HUES64 (cell line): ENCODE results near the gene RPL22. TPM values are rescaled to one million over a fixed set of nuclear protein-coding genes. Genes with fewer than 3 reads are reported as not detected.

Source experiments
- H3K27ac ChIP-seq: 2 replicates; pipeline ENCODE4 v1.7.0; 2013; ENCODE audit warnings: low read depth, low read length, inconsistent platforms
- H3K27me3 ChIP-seq: 2 replicates; pipeline ENCODE4 v1.6.1; 2013; ENCODE audit warnings: mild to moderate bottlenecking, low read length; ENCODE audit not compliant: insufficient read depth
- H3K36me3 ChIP-seq: 2 replicates; pipeline ENCODE4 v1.6.1; 2013; ENCODE audit warnings: mild to moderate bottlenecking, low read length; ENCODE audit not compliant: insufficient read depth
- H3K4me1 ChIP-seq: 2 replicates; pipeline ENCODE4 v1.6.1; 2013; ENCODE audit warnings: mild to moderate bottlenecking, low read length, moderate library complexity; ENCODE audit not compliant: insufficient read depth
- H3K4me3 ChIP-seq: 2 replicates; pipeline ENCODE4 v1.5.1; 2013; ENCODE audit warnings: mild to moderate bottlenecking, low read length, moderate library complexity
- H3K9ac ChIP-seq: 2 replicates; pipeline ENCODE4 v1.6.1; 2013; ENCODE audit warnings: mild to moderate bottlenecking, low read depth, low read length
- H3K9me3 ChIP-seq: 2 replicates; pipeline ENCODE4 v1.6.1; 2013; ENCODE audit warnings: low read depth, low read length; ENCODE audit not compliant: insufficient read depth
- WGBS: fragments of 150-250, 120-280 bp; methylation state at CpG from one replicate; pipeline ENCODE4 v1.1.7; 2013; ENCODE audit warnings: missing lambda C conversion rate; 5-methylcytosine and 5-hydroxymethylcytosine counted together
- polyA plus RNA-seq, 2 experiments: library from polyadenylated mRNA; stranded (reverse); fragments of 50-300 nt; gene quantifications; one replicate each; pipeline ENCODE4 v1.2.3, GENCODE V29; 2013

Gene RPL22
- 320 TPM for polyA plus RNA-seq (2013, experiment 1 of 2)
- 370 TPM for polyA plus RNA-seq (2013, experiment 2 of 2)

DNA sequence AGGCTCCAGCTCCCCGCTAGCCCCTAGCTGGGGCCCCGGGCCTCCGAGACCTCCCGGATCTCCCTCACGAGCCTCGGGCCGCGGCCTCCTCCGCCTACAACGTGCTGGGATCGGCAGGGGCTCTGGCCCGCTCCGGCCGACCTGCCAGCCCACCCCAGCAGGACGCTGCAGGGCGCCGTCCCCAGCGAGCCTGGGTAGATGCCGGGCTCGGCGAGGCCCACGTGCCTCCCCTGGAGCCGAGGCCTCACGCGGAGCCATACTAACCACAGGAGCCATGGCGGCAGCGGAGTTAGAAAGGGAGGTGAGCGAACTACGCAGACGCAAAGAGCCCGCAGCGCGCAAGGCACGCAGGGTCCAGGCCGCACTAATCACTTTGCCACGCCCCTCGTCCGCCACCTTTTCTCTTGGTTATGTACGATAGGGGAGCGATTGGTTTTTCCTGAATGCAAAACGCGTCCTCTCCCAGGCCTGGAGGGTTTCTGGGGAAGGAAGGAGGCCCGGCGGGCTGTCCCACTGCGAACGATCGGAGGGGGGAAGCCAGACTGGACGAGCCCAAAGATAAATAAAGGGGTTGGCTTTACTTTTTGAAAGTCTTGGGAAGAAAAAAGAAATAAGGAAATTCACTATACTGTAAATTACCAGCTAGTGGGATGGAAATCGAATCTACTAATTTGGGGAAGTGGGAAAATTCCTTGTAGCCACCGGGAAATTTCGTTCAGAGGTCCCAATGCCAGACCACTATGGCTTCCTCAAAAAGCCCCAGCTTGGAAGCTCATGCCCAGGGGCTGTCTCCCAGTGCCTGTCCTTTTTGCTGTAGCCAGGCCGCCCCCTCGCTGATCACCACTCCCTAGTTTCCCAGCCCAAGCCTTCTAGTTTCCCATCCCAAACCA lies at the start of gene RPL22:
Gene RPL22, minus strand, starts transcription at position 298 of the 890 bp plus-strand sequence. Its CDS starts 22 bp downstream, at position 276.
- under 1% methylated on average over 53 of the region's 53 CpGs for WGBS
- peak within 1 kb of the TSS; percentile 99 for H3K9ac ChIP-seq
- H3K27me3 ChIP-seq: no peaks in the 10 kb centered on the region
- peaks cover 21% of the 10 kb centered on the region for H3K4me1 ChIP-seq
- peak within 1 kb of the TSS; percentile 98 for H3K4me3 ChIP-seq
- H3K27ac ChIP-seq: peak within 1 kb of the TSS; percentile 90
- peaks cover 36% of the 10 kb centered on the region for H3K36me3 ChIP-seq
- H3K9me3 ChIP-seq: no peaks in the 10 kb centered on the region

DNA sequence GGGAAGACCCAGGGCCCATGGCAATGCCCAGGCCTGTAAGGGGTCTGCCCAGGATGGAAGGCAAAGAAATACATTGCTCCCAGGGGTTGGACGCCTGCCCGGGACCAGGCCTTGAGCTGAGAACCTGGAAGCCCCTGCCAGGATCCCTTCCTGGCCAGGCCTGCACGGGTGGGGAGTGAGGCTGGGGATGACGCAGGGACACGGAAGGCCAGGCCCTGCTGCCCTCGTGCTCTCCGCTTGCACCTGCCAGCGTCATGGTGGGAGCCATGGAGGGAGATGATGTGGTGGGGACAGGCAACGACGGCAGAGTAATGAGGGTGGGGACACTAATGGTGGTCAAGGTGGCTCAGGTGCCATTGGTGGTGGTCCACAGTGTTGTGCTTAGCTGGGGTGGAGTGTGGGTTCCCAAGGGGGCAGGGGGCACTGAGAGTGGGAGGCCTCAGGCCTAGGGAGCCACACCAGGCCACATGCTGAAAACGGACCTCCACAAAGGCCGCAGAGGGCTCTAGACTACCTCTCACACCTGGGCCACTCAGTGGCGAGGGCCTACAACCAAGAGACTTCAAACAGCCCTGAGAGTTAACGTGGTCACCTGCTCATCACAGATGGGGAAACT lies 48.9 kb upstream of the RPL22 start:
- no peak overlapping the region for H3K9ac ChIP-seq
- H3K27me3 ChIP-seq: peaks cover 78% of the 10 kb centered on the region
- H3K36me3 ChIP-seq: no peaks in the 10 kb centered on the region
- peak overlapping the region; percentile 46; the same call in 1 of the 2 replicates for H3K4me3 ChIP-seq
- no peaks in the 10 kb centered on the region for H3K9me3 ChIP-seq
- H3K27ac ChIP-seq: no peak overlapping the region
- peaks cover 6% of the 10 kb centered on the region; the same call in 1 of the 2 replicates for H3K4me1 ChIP-seq
- 88% methylated on average over 14 of the region's 14 CpGs for WGBS

DNA sequence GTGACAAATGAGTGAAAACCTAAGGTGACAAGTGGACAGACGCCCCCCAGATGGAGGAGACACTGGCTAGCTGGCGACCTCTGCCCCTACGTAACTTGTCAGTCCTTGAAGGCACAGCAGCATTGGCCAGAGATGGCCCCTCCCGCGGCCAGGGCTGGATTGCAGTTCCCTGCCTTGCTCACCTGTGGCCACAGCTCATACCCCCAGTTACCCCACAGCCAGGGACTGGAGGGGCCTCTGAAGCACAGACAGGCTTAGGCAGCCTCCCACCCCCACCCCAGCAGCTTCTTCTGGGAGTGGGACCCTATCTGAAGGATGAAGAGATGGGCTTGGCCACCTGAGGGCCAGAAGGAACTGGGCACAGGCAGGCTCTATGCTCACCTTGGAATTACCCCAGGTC lies 48.3 kb upstream of the RPL22 start:
- WGBS: 77% methylated on average over 5 of the region's 5 CpGs
- H3K9me3 ChIP-seq: no peaks in the 10 kb centered on the region
- H3K4me3 ChIP-seq: no peak overlapping the region
- no peaks in the 10 kb centered on the region for H3K36me3 ChIP-seq
- H3K9ac ChIP-seq: no peak overlapping the region
- no peak overlapping the region; the same call in 1 of the 2 replicates for H3K27ac ChIP-seq
- H3K27me3 ChIP-seq: peaks cover 84% of the 10 kb centered on the region
- peaks cover 12% of the 10 kb centered on the region; the same call in 1 of the 2 replicates for H3K4me1 ChIP-seq

DNA sequence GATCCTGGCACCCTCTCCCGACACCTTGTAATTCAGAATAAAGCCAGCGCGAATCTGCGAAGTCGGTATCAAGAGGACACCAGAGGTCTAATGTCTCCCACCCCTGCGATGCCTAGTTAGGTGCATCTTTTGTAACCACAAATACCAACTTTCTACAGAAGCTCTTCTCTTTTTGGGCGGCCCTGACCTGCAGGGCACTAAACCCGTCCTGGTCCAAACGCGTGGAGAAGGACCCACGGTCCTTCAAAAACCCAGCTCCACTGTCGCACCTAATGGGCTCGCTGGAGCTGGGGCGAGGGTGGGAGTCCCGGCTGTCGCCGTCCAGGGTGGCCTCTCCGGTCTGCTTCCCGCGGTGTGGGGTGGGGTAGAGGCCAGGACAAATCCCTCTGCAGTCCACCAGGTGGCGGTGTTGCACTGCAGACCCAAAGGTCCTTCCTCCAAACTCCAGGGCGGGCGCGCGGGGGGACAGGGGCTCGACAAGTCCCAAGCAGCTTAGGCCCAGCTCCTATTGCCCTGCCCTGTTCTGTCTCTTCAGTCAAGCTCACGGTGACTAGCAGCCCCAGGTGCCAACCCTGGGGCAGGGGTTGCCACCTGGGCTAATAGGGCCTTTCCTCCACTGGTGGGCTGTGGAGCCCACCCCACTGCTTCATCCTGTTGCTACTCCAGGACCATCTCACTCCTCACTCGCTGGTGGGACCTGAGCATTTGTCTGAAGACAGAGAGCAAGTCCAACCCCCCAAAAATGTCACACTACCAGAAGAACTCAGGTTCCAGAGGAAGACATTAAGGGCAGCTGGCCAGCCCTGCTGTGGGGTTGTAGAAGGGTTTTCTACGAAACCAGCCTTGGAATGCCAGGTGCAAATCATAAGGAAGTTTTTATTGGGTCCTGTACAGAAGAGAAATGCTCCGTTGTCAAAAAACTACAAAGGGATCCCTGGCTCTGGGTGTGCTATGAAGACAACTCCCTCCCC lies 47.4 kb upstream of the RPL22 start:
- H3K4me1 ChIP-seq: peaks cover 12% of the 10 kb centered on the region; the same call in 1 of the 2 replicates

DNA sequence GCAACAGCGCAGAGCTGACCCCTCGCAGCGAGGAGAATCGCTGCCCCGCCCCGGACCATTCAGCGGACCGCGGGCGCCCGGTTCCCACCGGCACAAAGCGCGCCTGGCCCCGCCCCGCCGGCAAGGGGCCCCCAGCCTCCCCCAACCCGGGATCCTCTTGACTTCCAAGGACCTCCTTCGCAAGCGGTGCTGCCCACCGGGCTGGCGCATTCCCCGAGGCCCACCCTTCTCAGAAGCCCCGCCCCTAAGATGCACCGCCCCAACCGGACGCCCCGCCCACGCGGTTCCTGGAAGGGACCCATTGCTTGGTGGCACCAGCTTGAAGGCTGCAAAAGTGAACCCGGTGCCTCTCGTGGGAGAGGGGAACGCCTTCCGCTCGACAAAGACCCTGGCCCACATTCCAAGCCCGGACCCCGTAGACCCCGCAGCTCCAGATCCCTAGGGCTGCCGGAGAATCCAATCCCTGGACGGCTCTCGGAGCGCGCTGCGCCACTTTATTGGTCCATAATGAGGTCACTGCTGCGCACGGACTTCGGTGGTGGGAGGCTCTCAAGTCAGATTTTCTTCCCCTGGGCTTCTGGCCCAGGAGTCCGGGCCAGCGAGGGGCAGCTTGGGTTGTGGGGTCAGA lies 46.6 kb upstream of the RPL22 start:
- Histone ChIP-seq H3K9ac (peak overlapping the region; percentile 43; the same call in 1 of the 2 replicates), H3K36me3 (no peaks in the 10 kb centered on the region), H3K27me3 (peaks cover 79% of the 10 kb centered on the region), H3K4me3 (peak overlapping the region; percentile 70), H3K27ac (peak overlapping the region; percentile 77; the same call in 1 of the 2 replicates), H3K4me1 (peaks cover 18% of the 10 kb centered on the region), H3K9me3 (no peaks in the 10 kb centered on the region)
- 2% methylated on average over 49 of the region's 49 CpGs for WGBS

More for the DNA sequence above, 47.4 kb upstream of the RPL22 start:
- Histone ChIP-seq H3K27ac (peak overlapping the region; percentile 77; the same call in 1 of the 2 replicates), H3K27me3 (peaks cover 81% of the 10 kb centered on the region), H3K4me3 (peak overlapping the region; percentile 70), H3K36me3 (no peaks in the 10 kb centered on the region), H3K9ac (peak overlapping the region; percentile 43; the same call in 1 of the 2 replicates), H3K9me3 (no peaks in the 10 kb centered on the region)
- 11% methylated on average over 30 of the region's 30 CpGs for WGBS

DNA sequence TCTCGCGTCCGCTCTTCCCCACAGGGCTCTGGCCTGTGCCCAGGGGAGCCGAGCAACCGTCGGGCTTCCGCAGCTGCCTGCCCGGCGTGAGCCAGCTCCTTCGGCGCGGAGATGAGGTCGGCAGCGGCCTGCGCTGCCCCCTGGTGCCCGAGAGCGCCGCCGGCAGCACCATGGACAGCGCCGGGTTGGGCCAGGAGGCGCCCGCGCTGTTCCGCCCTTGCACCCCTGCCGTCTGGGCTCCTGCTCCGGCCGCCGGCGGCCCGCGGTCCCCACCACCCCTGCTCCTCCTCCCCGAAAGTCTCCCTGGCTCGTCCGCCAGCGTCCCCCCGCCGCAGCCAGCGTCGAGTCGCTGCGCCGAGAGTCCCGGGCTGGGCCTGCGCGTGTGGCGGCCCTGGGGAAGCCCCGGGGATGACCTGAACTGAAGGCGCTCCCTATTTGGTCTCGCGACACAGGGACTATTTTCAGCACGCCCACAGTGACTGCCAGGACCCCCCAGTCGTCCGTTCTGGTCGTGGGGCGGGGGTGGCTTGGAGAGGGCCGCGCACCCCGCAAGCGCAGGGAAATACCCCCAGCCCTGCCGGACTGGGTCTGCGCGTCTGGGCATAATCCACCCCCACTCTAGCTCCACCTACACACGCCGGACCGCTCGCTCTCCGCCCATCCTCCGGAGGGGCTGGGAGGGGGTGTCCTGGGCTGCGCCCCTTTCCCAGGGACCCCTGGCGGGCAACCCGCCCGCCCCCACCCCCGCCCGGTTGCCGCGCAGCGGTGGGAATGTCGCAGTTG lies 45.9 kb upstream of the RPL22 start:
- no peaks in the 10 kb centered on the region for H3K36me3 ChIP-seq
- WGBS: under 1% methylated on average over 79 of the region's 79 CpGs
- H3K27me3 ChIP-seq: peaks cover 78% of the 10 kb centered on the region
- peak overlapping the region; percentile 70 for H3K4me3 ChIP-seq
- no peaks in the 10 kb centered on the region for H3K9me3 ChIP-seq
- H3K4me1 ChIP-seq: peaks cover 25% of the 10 kb centered on the region
- no peak overlapping the region for H3K9ac ChIP-seq
- peak overlapping the region; percentile 77; the same call in 1 of the 2 replicates for H3K27ac ChIP-seq

DNA sequence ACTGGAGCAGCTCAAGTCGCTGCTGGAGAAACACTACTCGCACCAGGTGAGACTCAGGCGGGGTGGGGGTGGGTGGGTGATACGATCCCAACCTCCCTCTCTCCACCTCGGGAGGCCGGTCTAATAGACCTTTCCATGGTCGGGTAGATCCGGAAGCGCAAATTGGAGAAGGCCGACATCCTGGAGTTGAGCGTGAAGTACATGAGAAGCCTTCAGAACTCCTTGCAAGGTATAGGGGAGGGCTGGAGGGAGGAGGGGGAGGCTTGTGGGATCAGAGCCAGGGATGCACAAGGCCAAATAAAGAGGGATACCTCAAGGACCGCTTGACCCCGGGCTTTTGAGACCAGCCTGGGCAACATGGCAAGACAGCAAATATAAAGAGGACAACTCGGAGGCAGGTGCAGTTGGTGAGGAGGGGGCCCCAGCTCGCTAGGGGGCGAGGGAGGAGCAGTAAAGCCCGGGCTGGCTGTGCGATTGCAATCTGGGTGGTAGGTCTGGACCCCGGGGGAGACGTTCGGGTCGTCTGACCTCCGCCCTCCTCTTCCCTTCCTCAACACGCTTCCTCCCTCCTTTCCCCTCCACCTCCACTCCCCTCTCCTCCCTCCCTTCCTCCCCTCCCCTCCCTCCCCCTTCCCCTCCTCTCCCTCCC lies 45.1 kb upstream of the RPL22 start:
- H3K27me3 ChIP-seq: peaks cover 70% of the 10 kb centered on the region
- no peaks in the 10 kb centered on the region for H3K36me3 ChIP-seq
- peak overlapping the region; percentile 70 for H3K4me3 ChIP-seq
- H3K4me1 ChIP-seq: peaks cover 30% of the 10 kb centered on the region
- WGBS: under 1% methylated on average over 19 of the region's 24 CpGs
- no peaks in the 10 kb centered on the region for H3K9me3 ChIP-seq
- no peak overlapping the region; the same call in 1 of the 2 replicates for H3K27ac ChIP-seq
- H3K9ac ChIP-seq: no peak overlapping the region; the same call in 1 of the 2 replicates

DNA sequence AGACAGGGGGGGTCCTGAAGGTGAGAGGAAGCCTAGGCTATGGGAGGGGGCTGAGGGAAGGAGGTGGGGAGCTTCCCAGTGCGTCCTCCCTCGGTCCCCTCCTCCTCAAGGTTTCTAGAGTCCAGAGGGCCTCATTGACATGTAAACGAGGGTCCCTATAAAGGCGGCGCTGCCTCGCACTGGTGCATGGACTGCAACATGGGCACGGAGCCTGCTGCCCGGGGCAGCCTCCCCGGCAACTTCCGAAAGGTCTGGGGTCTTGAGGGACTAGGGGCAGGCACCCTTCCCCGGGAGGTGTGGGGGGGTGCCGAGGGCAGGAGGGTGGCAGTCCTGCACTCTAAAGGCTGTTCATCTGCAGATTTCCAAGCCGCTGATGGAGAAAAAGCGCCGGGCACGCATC lies 44.6 kb upstream of the RPL22 start, which contains the start of gene HES3:
Gene HES3, plus strand, starts transcription at position 187 of the 400 bp plus-strand sequence. Its CDS starts 187 bp downstream, at position 374.
- Histone ChIP-seq H3K27me3 (peaks cover 65% of the 10 kb centered on the region), H3K4me3 (peak within 1 kb of the TSS; percentile 70), H3K9ac (no peak within 1 kb of the TSS; the same call in 1 of the 2 replicates), H3K4me1 (peaks cover 34% of the 10 kb centered on the region), H3K27ac (peak within 1 kb of the TSS; percentile 30; the same call in 1 of the 2 replicates), H3K36me3 (no peaks in the 10 kb centered on the region), H3K9me3 (no peaks in the 10 kb centered on the region)
- under 1% methylated on average over 16 of the region's 16 CpGs for WGBS
